ENCODE results near the gene GLI3. TPM values are rescaled to one million over a fixed set of nuclear protein-coding genes. Genes with fewer than 3 reads are reported as not detected.

The GLI3 gene
- total and polyA plus RNA-seq, 2 donors from 2014 or later = 0.92 to 11.1 TPM

- DNase-seq = no peak
- intact Hi-C loops (cut with DNase I) = loop anchor here (10.0 kb wide), 1 partner anchor 863 kb away; no protein-coding TSS in a partner anchor
- Histone ChIP-seq H3K4me1 (ENCODE audit: control insufficient read depth in 2 of 3, insufficient read depth in 2 of 3, low read depth in 1 of 3, low read length in 3 of 3) (peaks cover 0 to 4% (median 1%) of the 10 kb centered on the region in 3 donors), H3K9me3 (ENCODE audit: control insufficient read depth in 2 of 3, insufficient read depth in 1 of 3, low read length in 3 of 3) (no peaks in the 10 kb centered on the region), H3K36me3 (ENCODE audit: control insufficient read depth in 2 of 3, insufficient read depth in 3 of 3, low read length in 3 of 3) (no peaks in the 10 kb centered on the region), H3K27ac (ENCODE audit: low read depth in 2 of 2, low read length in 2 of 2) (no peak overlapping the region), H3K9ac (ENCODE audit: low read length in 3 of 3) (no peak overlapping the region), H3K27me3 (ENCODE audit: control insufficient read depth, insufficient read depth, low read length) (no peaks in the 10 kb centered on the region), H3K4me3 (ENCODE audit: low read length in 3 of 3) (no peak overlapping the region)
- no peak for TF ChIP-seq CTCF (IDR thresholded peaks at IDR 0.05; ENCODE audit: borderline replicate concordance, extremely low read depth, insufficient read depth)
- FAIRE-seq = no peak
These were observed 264.7 kb downstream of the GLI3 start for GRCh38 chr7:41972270-41972669.

- no peak for DNase-seq
- TF ChIP-seq CTCF (IDR thresholded peaks at IDR 0.05; ENCODE audit: borderline replicate concordance, extremely low read depth, insufficient read depth) = no peak
- intact Hi-C loops (cut with DNase I) = loop anchor here (10.0 kb wide), 1 partner anchor 863 kb away; no protein-coding TSS in a partner anchor
- Histone ChIP-seq H3K27me3 (ENCODE audit: control insufficient read depth, insufficient read depth, low read length) (no peaks in the 10 kb centered on the region), H3K9ac (ENCODE audit: low read length in 3 of 3) (no peak overlapping the region), H3K9me3 (ENCODE audit: control insufficient read depth in 2 of 3, insufficient read depth in 1 of 3, low read length in 3 of 3) (no peaks in the 10 kb centered on the region), H3K36me3 (ENCODE audit: control insufficient read depth in 2 of 3, insufficient read depth in 3 of 3, low read length in 3 of 3) (peaks cover 0 to 5% (median 2%) of the 10 kb centered on the region in 3 donors), H3K4me1 (ENCODE audit: control insufficient read depth in 2 of 3, insufficient read depth in 2 of 3, low read depth in 1 of 3, low read length in 3 of 3) (peaks cover 0 to 4% (median 0%) of the 10 kb centered on the region in 3 donors), H3K27ac (ENCODE audit: low read depth in 2 of 2, low read length in 2 of 2) (no peak overlapping the region), H3K4me3 (ENCODE audit: low read length in 3 of 3) (no peak overlapping the region)
- no peak for FAIRE-seq
These were observed 265.3 kb downstream of the GLI3 start for GRCh38 chr7:41971640-41972187.

DNA sequence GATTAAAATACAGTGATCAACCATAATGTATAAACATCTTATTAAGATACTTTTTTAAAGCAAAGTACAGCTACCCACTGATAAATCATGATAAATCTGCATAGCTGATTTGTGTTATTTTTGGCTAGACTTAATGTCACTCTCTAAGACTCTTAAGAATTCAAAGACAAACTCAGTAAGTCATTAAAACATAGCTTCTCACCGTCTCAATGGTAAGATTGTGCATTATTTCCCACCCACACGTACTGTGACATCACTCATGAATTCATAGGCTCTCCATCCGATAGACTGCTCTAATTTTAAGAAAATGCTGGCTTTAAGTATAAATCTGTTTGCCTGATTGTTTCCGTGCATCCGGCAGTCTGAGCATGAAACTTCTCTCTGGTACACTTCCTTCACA lies 266.1 kb downstream of the GLI3 start:
- H3K9me3 ChIP-seq (ENCODE audit: control insufficient read depth in 2 of 3, insufficient read depth in 1 of 3, low read length in 3 of 3) = no peaks in the 10 kb centered on the region
- no peaks in the 10 kb centered on the region for H3K27me3 ChIP-seq (ENCODE audit: control insufficient read depth, insufficient read depth, low read length)
- intact Hi-C loops (cut with DNase I) = loop anchor here (10.0 kb wide), 1 partner anchor 864 kb away; no protein-coding TSS in a partner anchor
- FAIRE-seq = no peak
- no peak for DNase-seq
- no peak overlapping the region for H3K27ac ChIP-seq (ENCODE audit: low read depth in 2 of 2, low read length in 2 of 2)
- H3K36me3 ChIP-seq (ENCODE audit: control insufficient read depth in 2 of 3, insufficient read depth in 3 of 3, low read length in 3 of 3) = peaks cover 0 to 8% (median 2%) of the 10 kb centered on the region in 3 donors
- H3K4me3 ChIP-seq (ENCODE audit: low read length in 3 of 3) = no peak overlapping the region
- peaks cover 0 to under 1% (median 0%) of the 10 kb centered on the region in 3 donors for H3K4me1 ChIP-seq (ENCODE audit: control insufficient read depth in 2 of 3, insufficient read depth in 2 of 3, low read depth in 1 of 3, low read length in 3 of 3)
- no peak overlapping the region for H3K9ac ChIP-seq (ENCODE audit: low read length in 3 of 3)
- no peak for TF ChIP-seq CTCF (IDR thresholded peaks at IDR 0.05; ENCODE audit: borderline replicate concordance, extremely low read depth, insufficient read depth)

All from kidney (tissue), 14 donors.